Measurements from ENCODE around the gene CHST11. TPM values are rescaled to one million over a fixed set of nuclear protein-coding genes. Genes with fewer than 3 reads are reported as not detected.
A peak's percentile ranks its signal among the peaks of the same experiment; 100 is the strongest.

The CHST11 gene
- total and polyA plus RNA-seq, 9 of the 15 experiments (the other 6 are each of a cell fraction or from before 2014, with no cell fraction given): 2.3 to 38.7 (median 15.0) TPM

DNA sequence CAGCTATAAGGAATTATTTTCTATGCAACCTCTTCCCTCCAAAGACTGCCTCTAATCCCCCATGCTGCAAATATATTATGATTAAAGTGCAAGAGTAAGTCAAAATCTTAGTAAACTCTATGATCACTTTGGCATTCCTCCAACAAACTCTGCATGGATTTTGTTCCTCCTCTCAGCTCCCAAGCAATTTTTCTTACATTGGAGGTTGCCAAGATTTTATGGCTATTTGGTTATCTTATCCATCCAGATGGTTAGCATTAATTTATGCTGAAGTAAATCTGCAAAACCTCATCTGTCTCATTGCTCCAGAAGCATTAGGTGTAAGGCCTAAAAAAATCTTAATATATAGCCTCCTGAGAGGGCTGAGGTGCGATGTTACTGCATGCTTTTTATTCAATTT, 228.1 kb downstream of the CHST11 start:
- H3K79me2 ChIP-seq (ENCODE audit: control insufficient read depth, insufficient read depth, low read length): peaks cover 9% of the 10 kb centered on the region; the same call in 2 of the 3 replicates
- intact Hi-C loops (cut with micrococcal nuclease): no loop called here
- no peak overlapping the region for H3K27ac ChIP-seq (ENCODE audit: extremely low read depth, low read depth, low read length)
- peaks cover 4% of the 10 kb centered on the region for H4K20me1 ChIP-seq (replicated peaks; ENCODE audit: control insufficient read depth, insufficient read depth, low read length)
- ATAC-seq (no peak), DNase-seq (ENCODE audit: extremely low read depth in 1 of 4, low spot score in 3 of 4) (no peak), FAIRE-seq (no peak)
- H3K9ac ChIP-seq (ENCODE audit: insufficient read depth in 1 of 2, low read depth in 2 of 2, low read length in 2 of 2): no peak overlapping the region
- H3K9me1 ChIP-seq (ENCODE audit: control insufficient read depth, insufficient read depth, low read length): no peaks in the 10 kb centered on the region
- H3K27me3 ChIP-seq (ENCODE audit: control insufficient read depth in 2 of 2, insufficient read depth in 2 of 2, low read length in 2 of 2): no peaks in the 10 kb centered on the region
- no peaks in the 10 kb centered on the region for H3K36me3 ChIP-seq (ENCODE audit: control insufficient read depth, insufficient read depth, low read length)
- POLR2A ChIA-PET: interaction anchor here (1.0 to 1.4 kb wide), 2 partner anchors 13 to 48 kb away, joined by 3 to 4 read pairs; no protein-coding TSS in a partner anchor
- no peak overlapping the region for H2AFZ ChIP-seq (ENCODE audit: low read depth, low read length)
- 82% methylated on average over 1 of the region's 1 CpG for WGBS (ENCODE audit: insufficient coverage, low coverage, missing lambda C conversion rate)
- CTCF ChIA-PET (ENCODE audit: low intra/inter-chr PET ratio): no interaction called here
- no peak overlapping the region for H3K4me2 ChIP-seq (ENCODE audit: insufficient read depth, low read length)
- H3K9me3 ChIP-seq (replicated peaks; ENCODE audit: control insufficient read depth, insufficient read depth, low read depth, low read length): no peaks in the 10 kb centered on the region
- BruUV-seq (replicated peaks): no TSS peak
- no peak overlapping the region for H3K4me3 ChIP-seq
- H3K4me1 ChIP-seq (replicated peaks in 1 of 2; ENCODE audit: control insufficient read depth in 2 of 2, insufficient read depth in 2 of 2, low read length in 2 of 2): no peaks in the 10 kb centered on the region
- in situ Hi-C loops (cut with MboI): no loop called here
- TF ChIP-seq TOE1 (IDR thresholded peaks at IDR 0.05; ENCODE audit: borderline replicate concordance): no peak
- no peak for TF ChIP-seq TOE1 (CRISPR knock-in tag; IDR thresholded peaks at IDR 0.05; ENCODE audit: borderline replicate concordance, low read depth)
- no peak for TF ChIP-seq RAD51 (IDR thresholded peaks at IDR 0.05; ENCODE audit: borderline replicate concordance, low read depth)
- no peak for TF ChIP-seq XRCC4 (IDR thresholded peaks at IDR 0.05; ENCODE audit: extremely low read depth, insufficient read depth, insufficient read length)
- TF ChIP-seq, protein P1, sequence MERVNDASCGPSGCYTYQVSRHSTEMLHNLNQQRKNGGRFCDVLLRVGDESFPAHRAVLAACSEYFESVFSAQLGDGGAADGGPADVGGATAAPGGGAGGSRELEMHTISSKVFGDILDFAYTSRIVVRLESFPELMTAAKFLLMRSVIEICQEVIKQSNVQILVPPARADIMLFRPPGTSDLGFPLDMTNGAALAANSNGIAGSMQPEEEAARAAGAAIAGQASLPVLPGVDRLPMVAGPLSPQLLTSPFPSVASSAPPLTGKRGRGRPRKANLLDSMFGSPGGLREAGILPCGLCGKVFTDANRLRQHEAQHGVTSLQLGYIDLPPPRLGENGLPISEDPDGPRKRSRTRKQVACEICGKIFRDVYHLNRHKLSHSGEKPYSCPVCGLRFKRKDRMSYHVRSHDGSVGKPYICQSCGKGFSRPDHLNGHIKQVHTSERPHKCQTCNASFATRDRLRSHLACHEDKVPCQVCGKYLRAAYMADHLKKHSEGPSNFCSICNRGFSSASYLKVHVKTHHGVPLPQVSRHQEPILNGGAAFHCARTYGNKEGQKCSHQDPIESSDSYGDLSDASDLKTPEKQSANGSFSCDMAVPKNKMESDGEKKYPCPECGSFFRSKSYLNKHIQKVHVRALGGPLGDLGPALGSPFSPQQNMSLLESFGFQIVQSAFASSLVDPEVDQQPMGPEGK (CRISPR knock-in tag; IDR thresholded peaks at IDR 0.05; ENCODE audit: borderline replicate concordance): no peak
- no peak for TF ChIP-seq MCM7 (IDR thresholded peaks at IDR 0.05)
- no peak for TF ChIP-seq KAT2B (IDR thresholded peaks at IDR 0.05; ENCODE audit: low read depth, low read length)
- TF ChIP-seq, protein P2, sequence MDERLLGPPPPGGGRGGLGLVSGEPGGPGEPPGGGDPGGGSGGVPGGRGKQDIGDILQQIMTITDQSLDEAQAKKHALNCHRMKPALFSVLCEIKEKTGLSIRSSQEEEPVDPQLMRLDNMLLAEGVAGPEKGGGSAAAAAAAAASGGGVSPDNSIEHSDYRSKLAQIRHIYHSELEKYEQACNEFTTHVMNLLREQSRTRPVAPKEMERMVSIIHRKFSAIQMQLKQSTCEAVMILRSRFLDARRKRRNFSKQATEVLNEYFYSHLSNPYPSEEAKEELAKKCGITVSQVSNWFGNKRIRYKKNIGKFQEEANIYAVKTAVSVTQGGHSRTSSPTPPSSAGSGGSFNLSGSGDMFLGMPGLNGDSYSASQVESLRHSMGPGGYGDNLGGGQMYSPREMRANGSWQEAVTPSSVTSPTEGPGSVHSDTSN (CRISPR knock-in tag; IDR thresholded peaks at IDR 0.05; ENCODE audit: low read depth): no peak
- TF ChIP-seq, protein P2 (tag; conservative IDR thresholded peaks at IDR 0.05; ENCODE audit: low read depth): 0 out of 2 replicates have a peak, but pooled peaks have one; percentile 27
- peak; percentile 5 for TF ChIP-seq MEIS2 (IDR thresholded peaks at IDR 0.05; ENCODE audit: partially characterized antibody)
- TF ChIP-seq, protein P3, sequence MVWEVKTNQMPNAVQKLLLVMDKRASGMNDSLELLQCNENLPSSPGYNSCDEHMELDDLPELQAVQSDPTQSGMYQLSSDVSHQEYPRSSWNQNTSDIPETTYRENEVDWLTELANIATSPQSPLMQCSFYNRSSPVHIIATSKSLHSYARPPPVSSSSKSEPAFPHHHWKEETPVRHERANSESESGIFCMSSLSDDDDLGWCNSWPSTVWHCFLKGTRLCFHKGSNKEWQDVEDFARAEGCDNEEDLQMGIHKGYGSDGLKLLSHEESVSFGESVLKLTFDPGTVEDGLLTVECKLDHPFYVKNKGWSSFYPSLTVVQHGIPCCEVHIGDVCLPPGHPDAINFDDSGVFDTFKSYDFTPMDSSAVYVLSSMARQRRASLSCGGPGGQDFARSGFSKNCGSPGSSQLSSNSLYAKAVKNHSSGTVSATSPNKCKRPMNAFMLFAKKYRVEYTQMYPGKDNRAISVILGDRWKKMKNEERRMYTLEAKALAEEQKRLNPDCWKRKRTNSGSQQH (CRISPR knock-in tag; IDR thresholded peaks at IDR 0.05): no peak
- TF ChIP-seq GABPB1 (CRISPR knock-in tag; IDR thresholded peaks at IDR 0.05): no peak
- no peak for TF ChIP-seq TSHZ1 (CRISPR knock-in tag; IDR thresholded peaks at IDR 0.05)
- no peak for TF ChIP-seq E2F3 (CRISPR knock-in tag; IDR thresholded peaks at IDR 0.05)
